GM18951 (cell line): Measurements from ENCODE around the gene THAP2.

Experiments used
- POLR2A ChIP-seq: IDR thresholded peaks from 4 replicates; pipeline ENCODE4 v1.6.1; 2011; ENCODE audit warnings: mild to moderate bottlenecking; ENCODE audit not compliant: insufficient read length, insufficient read depth; ENCODE audit errors: extremely low read depth
- in situ Hi-C: fragments of 300-500 bp; cut with MboI; formaldehyde crosslinking; loops from one replicate; pipeline ENCODE4 v1.12.0; 2022; ENCODE audit warnings: low sequenced_read_pairs, mixed read lengths, inconsistent platforms; ENCODE audit not compliant: unreplicated experiment

The THAP2 gene

DNA sequence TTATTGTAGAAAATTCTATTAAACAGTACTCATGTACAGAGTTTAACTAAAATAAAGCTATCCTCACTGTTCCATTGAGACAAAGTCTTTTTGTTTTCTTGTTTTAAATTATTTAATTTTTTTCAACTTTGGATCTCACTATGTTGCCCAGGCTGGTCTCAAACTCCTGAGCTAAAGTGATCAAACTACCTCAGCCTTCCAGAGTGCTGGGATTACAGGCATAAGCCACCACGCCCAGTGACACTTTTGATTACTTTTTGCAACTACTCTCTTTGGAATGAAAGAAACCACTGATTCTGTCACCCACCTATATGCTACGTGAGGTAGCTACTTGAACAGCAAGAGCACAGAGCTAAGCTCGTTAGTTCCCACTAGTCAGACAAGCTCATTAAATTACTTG lies 17.6 kb upstream of the THAP2 start:
- in situ Hi-C loops: no loop called here
- no peak for TF ChIP-seq POLR2A

DNA sequence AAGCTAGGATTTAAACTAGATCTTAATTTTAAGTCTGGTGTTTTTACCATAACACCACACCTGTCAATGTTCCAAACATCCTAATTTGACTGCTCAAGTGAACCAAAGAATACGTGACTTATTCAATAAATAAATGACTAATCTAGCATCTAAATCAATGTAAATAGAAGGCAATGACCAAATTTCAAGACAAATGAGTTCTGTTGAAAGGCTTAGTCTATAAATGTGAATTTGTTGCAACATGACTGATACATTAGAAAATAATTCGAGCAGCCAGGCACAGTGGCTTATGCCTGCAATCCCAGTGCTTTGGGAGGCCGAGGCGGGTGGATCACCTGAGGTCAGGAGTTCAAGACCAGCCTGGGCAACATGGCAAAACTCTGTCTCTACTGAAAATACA lies 15.6 kb upstream of the THAP2 start:
- TF ChIP-seq POLR2A: no peak
- in situ Hi-C loops: no loop called here

DNA sequence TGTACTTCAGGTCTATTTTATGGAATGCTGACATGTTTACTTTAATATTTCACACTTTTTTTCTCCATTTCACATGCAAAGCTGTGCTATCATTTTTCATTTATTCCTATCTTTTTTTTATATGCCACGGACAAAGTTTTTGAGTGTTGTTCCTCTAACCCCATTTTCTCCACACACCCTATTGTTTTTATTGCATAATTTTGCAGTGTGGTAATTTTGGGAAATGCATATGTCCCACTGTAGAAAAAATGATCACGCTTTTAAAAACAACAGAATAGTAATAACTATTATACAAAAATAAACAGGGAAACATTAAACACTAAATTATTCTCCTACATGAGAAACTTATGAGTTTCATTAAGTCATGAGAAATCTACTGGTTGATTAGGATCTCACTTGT lies 14.7 kb upstream of the THAP2 start:
- in situ Hi-C loops: no loop called here

DNA sequence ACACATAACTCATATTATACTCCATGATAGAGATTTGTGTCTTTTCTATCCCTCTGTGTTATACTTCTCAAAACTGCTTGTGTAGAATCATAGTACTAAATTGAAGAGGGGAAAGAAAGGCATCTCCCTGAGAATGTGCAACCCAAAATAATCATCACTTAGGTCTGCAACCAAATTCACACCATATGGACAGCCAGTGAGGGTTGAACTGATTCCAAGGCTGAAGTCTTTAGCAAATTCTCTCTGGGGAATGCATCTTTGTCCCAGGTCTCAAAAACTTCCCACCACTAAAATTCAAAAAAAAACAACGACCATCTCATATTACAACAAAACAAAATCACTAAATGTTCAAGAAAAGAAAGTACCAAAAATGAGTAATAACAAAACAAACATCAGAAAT lies 11.4 kb upstream of the THAP2 start:
- TF ChIP-seq POLR2A: no peak
- in situ Hi-C loops: no loop called here

More for the DNA sequence above, 14.7 kb upstream of the THAP2 start:
- no peak for TF ChIP-seq POLR2A

DNA sequence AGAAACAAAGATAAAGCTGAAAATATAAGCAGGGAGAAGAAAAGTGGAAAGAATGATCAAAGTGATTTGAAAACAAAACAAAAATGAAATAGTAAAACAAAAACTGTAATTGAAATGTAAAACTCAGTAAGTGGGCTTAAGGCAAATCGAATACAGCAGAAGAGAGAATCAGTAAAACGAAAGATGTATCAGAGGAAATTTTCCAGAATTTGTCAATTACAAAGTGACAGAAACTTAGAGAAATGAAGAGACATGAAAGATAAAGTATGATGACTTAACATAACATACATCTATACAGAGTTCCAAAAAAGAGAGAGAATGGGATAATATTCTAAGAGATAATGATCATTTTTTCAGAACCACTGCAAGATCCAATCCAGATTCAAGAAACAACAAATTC lies 11.0 kb upstream of the THAP2 start:
- TF ChIP-seq POLR2A: no peak
- in situ Hi-C loops: no loop called here

DNA sequence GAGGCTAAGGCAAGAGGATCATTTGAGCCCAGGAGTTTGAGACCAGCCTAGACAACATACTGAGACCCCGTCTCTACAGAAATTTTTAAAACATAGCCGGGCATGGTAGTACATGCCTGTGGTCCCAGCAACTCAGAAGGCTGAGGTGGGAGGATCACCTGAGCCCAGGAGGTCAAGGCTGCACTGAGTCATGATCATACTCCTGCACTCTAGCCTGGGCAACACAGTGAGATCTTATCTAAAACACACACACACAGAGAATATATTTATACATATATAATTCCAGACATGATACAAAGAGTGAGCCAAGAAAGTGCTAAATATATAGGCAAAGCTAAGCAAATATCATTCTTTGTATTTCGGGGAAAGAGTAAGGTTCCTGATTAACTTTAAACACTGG lies 9.9 kb upstream of the THAP2 start:
- TF ChIP-seq POLR2A: no peak
- in situ Hi-C loops: no loop called here

DNA sequence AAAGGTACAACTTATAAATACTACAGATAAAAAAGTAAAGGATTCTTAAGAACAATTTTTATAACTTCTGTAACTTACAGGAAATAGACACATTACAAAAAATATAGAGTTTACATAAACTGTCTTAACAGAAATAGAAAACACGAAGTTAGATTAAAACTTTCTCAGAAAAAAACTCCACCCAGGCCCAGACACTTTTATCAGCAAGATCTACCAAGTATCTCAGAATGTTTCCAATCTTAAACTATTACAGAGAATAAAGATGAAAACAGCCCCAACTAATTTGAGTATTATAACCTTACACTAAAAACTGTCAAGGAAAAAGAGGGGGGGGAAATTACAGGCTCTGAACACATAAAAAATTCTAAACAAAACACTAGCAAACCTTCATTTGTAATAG lies 8.6 kb upstream of the THAP2 start:
- TF ChIP-seq POLR2A: no peak
- in situ Hi-C loops: no loop called here

DNA sequence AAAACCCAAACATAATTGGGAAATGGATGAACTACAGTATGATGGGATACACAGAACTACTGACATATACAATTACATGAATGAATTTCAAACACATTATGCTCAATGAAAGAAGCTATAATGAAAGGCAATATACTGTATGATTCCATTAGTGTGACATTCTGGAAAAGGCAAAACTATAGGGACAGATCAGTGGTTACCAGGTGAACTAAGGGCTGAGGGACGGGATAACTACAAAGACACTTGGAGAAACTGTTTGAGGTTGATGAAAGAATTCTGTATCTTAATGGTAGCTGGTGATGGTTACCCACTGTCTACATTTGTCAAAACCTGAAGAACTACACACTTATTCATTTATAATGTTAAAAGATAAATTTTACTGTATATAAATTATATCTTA lies 8.2 kb upstream of the THAP2 start:
- in situ Hi-C loops: no loop called here
- TF ChIP-seq POLR2A: no peak

DNA sequence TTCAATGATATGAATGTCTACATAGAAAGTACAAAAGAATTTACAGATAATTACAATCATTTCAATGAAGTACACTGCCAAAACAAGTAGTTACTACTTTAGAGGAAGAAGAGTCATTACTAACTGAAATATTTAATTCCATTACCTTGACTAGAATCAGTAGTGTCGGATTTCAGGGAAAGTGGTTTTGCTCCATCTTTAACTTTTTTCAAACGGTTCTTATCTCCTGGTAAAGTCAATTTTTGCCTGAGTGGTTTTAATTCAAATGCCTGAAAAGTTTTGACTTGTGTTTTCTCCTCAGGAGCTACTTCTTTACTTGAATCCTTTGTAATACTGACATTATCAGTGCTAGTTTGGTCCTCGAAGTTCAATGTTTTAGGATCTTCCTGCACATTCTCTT lies 7.4 kb upstream of the THAP2 start:
- in situ Hi-C loops: no loop called here

DNA sequence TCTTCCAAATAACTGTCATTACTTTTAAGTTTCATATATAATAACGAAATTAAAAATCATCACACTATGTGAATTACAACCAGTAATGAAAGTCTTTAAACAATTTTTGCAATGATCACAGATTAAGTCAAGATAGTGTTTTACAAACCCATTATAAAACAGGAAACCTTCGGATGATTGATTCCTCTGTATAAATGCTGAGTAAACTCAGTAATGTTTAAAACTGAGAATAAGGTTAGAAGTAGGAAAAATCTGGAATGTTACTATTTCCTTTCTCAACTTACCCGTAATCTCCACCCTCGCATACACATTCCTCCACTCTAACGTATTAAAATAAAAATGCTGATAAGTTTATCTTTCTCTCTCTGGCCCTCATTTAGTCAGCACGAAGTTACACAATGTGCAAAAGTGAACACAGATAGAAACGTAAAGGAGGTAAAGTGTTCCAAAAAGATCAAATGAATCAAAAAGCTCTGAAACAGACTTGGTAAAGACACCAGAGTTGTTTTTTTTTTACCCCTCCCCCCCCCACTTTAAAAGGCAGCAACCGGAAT lies 2.0 kb upstream of the THAP2 start:
- no peak for TF ChIP-seq POLR2A
- in situ Hi-C loops: no loop called here

More for the DNA sequence above, 7.4 kb upstream of the THAP2 start:
- TF ChIP-seq POLR2A: no peak

DNA sequence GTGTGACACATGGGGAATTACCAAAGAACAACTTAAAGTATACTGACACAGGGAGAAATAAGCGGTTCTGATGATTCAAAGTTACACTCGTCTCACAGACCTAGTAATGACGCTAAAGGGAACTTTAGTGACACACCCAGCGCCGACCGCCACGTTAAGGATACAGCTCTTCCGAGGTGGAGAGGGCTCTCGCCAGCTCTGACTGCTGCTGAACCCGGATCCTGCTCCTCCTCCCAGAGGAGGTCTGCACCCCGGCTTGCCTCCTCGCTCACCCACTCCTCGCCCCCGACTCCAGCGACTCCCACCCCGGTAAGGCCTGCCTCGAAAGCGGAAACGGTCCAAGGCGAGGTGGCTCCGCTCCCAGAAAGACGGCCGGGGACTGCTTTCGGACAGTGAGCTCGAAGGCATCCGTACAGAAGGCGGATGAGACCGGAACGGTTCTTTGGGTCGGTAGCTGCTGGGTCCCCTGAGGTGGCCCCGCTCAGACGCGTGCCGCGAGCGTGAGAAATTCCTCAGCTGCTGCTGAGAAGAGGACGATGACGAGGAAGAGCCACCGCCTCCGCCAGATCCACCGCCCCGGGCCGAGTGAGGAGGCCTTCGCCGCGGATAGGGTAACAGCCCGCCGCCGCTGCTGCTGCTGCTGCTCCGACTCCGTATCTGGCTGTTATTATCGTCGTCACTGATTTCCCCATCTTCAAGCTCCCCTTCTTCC lies 1.1 kb upstream of the THAP2 start:
- peak; percentile 30 for TF ChIP-seq POLR2A
- in situ Hi-C loops: no loop called here

DNA sequence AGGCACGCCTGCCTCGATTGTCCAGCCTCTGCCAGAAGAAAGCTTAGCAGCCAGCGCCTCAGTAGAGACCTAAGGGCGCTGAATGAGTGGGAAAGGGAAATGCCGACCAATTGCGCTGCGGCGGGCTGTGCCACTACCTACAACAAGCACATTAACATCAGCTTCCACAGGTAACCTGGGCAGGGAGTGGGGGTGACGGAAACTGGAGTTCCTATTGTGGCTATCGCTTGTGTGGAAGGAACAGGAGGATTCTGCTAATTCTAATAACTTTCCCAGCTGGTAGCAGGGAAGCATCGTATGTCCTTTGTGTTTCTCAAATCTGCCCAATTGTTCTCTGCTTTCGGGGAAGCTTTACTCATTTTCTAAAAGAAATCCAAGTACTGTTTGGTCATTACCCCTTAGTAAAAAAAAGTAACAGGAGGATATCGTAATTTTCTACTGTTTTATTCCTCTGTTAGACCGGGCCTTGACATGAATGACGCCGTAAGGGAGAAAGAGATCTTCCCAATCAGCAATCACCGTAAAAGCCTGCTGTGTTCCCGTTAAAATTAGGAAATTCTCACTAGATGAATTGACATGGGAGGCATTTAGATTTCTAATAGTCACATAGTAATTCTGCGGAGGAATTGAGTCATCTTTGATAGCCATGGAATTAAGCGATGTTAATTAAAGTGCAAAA lies 449 bp downstream of the THAP2 start:
- peak; percentile 20 for TF ChIP-seq POLR2A
- in situ Hi-C loops: no loop called here

DNA sequence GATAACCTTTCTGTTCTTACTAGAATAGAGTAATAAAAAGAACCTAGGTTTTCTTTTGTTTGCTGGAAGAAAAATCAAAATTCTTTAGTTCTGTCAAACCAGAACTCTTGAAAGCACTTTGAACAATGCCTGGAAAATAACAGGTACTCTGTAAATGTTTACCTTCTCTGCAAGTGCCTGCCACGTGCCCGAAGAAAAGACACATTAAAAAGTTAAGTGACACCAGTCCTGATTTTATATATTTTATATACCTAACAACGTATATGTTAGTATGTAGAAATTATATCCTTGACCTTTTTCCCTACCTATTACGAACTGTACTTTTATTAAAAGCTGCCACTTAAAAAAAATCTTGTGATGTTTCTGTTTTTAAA lies 976 bp downstream of the THAP2 start:
- no peak for TF ChIP-seq POLR2A
- in situ Hi-C loops: no loop called here

DNA sequence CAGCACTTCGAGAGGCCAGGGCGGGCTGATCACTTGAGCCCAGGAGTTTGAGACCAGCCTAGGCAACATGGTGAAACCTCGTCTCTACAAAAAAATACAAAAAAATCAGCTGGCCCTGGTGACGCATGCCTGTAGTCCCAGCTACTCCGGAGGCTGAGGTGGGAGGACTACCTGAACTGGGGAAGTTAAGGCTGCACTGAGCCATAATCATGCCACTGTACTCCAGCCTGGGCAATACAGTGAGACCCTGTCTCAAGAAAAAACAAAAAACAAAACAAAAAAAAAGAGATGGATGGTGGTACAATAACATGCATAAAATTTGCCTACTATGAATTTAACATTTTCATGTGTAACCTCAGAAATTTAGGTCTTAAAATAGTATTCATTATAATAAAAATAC lies 2.2 kb downstream of the THAP2 start:
- in situ Hi-C loops: no loop called here
- no peak for TF ChIP-seq POLR2A
